Effector CD4-positive, alpha-beta T cell (primary cell): ENCODE measurements around the gene CLIP4.

ENCODE experiments used
- DNase-seq: peaks from one replicate; pipeline ENCODE4 v3.0.0-alpha.2; 2020

Gene CLIP4

GRCh38 chr2:29139152-29139551 lies 23.9 kb downstream of the CLIP4 start:
- no peak for DNase-seq

GRCh38 chr2:29139731-29140130 lies 24.5 kb downstream of the CLIP4 start:
- DNase-seq = no peak

GRCh38 chr2:29143657-29144056 lies 28.4 kb downstream of the CLIP4 start:
- no peak for DNase-seq

DNA sequence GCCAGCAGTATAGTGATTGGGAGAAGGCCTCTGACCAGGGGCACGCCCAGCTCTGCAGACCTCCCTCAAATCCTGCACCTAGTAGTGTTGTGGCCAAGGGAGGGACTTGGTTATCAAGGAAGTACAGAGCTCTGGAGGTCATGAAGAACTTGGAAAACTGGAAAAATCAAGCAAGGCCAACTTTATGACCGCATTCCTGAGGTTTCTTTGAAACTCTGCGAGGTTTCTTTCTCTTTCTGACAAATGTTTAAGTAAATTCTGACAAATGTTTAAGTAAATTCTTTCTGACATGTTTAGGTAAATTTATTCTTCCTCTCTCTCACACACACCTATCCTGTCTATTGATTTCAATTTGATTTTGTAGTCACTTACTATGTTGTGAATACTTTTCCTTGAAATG lies 31.0 kb downstream of the CLIP4 start:
- no peak for DNase-seq

GRCh38 chr2:29147963-29148362 lies 32.7 kb downstream of the CLIP4 start:
- DNase-seq = no peak

DNA sequence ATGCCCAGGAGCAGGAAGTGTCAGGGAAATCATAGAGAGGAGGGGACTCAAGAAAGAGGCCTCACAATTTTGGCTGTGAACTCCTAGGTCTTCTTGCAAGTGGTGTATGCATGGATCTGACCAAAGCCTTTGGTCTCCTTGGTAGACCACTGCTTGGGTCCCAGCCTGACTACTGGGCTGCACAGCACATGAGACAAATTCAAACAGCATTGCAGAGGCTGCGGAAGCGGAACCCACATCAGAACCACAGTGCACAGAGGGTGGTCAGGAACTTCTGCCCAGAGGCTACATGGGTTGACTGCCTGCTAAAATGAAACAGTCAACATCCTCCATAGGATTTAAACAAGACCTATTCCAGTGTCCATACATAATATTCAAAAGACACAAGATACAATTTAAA lies 39.4 kb downstream of the CLIP4 start:
- DNase-seq = no peak

- no peak for DNase-seq
Observed at GRCh38 chr2:29155578-29155977, 40.4 kb downstream of the CLIP4 start.

- no peak for DNase-seq
Observed at GRCh38 chr2:29157131-29157530, 41.9 kb downstream of the CLIP4 start.

DNA sequence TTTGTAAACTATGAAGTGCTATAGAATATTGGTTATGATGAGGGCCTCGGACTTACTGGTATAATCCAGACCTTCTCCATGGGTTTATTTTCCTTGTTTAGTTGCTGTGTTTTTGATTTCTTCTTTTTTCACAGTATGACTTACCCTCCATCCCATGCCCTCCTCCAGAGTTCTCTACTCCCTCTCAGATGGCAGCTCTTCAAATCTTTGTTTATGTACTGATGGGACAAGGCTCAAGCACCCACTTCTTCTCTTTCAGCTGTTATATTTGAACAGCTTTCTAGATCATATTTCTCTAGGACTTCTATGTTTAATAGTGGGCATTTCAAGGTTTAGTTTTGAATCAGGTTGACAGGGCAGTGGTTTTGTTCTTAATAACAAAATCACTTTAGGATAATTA lies 43.9 kb downstream of the CLIP4 start:
- DNase-seq = no peak

DNA sequence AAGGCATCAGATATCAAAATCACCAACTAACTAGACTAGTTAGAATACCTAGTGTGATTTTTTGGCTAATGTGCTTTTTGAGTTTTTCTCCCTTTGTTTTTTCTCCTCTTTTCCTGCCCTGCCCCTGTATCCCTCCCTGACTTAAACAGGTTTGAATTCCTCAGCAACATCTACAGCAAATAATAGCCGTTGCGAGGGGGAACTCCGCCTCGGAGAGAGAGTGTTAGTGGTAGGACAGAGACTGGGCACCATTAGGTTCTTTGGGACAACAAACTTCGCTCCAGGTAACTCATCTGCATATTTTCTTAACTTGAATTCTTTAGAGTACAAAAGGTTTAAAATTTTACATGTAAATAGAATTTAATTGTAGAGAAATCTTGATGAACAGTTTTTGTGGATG lies 45.0 kb downstream of the CLIP4 start:
- no peak for DNase-seq

DNA sequence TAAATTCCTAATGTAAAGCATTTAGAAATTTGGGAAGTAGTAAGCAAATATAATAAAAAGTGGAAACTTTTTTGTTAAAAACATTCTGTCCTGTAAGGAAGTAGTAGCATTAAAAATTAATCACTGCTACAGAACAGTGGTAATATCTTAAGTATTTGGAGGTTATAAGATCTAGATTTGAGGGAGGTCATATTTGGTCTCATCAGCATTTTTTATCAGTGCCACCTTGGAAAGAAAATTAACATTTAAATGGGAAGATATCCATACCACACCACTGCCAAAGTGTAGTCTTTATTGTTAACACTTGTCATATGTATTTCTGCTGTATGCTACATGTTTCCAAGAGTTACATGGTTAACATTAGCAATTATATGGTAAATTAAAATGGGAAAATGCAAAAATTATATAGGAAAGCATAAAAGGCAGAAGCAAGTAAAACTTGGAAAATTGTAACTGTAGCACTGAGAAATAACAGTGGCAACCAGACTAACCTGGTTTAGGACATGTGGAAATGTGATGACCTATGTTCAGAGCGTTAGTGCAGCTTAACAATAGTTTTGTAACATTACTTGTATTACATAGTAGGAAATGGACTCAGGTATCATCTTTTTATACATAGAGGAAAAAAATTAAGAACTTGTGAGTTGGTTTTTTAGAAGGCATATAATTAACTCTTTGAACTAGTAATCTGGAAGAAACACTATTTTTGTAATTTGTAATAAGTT lies 47.2 kb downstream of the CLIP4 start:
- DNase-seq = no peak

GRCh38 chr2:29164091-29164846 lies 49.1 kb downstream of the CLIP4 start:
- DNase-seq = no peak

- DNase-seq = no peak
Observed at GRCh38 chr2:29165362-29166241, 50.4 kb downstream of the CLIP4 start.

- DNase-seq = no peak
Observed at GRCh38 chr2:29166242-29167039, 51.2 kb downstream of the CLIP4 start.

DNA sequence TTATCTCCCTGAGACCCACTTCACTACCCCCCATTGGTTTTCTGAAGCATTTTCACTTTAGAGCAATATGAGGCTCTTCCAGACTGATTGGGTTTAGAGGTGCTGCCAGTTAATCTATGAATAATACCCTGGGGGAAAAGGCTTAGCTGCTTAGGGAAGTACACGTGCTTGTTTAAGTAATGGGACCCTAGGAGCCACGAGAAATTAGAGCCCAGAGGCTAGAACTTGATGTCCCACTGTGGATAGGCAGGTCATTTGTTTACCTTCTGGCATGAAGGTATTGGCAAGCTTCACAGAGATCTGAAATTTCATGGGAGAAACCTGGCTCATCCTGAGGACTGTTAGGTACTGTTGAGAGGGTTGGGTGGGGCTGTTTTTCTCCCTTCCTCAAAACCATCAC lies 59.7 kb downstream of the CLIP4 start:
- DNase-seq = no peak

DNA sequence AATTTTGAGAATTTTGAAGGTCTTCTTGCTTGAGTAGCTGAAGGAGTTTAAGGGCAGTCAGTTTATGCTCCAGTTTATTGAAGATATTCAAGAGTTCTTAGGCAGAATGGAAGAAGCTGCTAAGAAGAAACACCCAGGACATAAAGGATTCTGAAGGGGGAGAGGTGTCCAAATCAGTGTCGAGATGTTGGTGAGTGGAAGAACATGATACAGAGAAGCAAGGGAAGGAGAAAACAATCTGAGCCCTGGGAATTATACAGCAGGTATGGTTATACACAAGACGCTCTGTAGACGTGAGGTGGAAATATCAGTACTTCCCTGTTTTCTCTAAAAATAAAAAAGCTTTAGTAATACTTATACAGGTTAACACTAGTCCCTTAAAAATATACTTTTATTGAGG lies 60.1 kb downstream of the CLIP4 start:
- DNase-seq = no peak

DNA sequence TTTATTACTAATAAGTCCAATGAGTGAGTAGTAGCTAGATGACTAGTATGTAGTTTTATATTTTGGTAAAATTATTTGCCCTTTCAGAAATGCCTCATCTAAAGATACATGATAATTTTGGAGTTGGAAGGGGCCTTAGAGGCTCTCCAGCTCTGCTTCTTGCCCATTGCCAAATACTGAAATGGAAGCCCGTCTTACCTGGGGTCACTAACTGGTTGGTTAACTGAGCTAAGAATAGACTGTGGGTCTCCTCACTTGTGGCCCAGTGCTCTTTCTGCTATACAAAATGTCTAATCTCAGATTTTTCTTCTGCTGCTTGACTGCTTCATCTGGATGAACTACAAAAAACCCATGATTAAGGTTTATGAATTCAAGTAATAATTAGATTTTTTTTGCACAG lies 67.1 kb downstream of the CLIP4 start:
- DNase-seq = no peak

GRCh38 chr2:29182920-29183319 lies 67.7 kb downstream of the CLIP4 start:
- no peak for DNase-seq

GRCh38 chr2:29184531-29184930 lies 69.3 kb downstream of the CLIP4 start:
- DNase-seq = no peak

DNA sequence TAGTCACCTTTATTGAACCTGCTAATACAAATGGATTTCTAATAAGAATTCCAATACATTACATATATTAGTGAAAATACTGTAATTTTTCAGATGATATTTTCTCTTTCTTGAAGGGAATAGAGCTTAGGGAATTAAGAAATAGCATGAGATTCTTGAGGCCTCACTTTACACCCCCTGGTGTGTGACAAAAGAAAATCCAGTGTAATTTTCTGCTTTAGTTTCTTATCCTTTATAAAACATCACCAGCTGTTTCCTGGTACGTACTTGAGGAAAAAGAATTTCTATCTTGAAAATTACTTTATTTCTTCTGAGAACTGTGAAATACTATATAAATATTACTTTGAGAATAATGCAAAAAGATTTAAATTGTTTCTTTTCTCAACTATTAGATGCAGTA lies 71.6 kb downstream of the CLIP4 start:
- no peak for DNase-seq

GRCh38 chr2:29187926-29188325 lies 72.7 kb downstream of the CLIP4 start:
- no peak for DNase-seq

GRCh38 chr2:29189052-29189451 lies 73.8 kb downstream of the CLIP4 start:
- peak; percentile 27 for DNase-seq

DNA sequence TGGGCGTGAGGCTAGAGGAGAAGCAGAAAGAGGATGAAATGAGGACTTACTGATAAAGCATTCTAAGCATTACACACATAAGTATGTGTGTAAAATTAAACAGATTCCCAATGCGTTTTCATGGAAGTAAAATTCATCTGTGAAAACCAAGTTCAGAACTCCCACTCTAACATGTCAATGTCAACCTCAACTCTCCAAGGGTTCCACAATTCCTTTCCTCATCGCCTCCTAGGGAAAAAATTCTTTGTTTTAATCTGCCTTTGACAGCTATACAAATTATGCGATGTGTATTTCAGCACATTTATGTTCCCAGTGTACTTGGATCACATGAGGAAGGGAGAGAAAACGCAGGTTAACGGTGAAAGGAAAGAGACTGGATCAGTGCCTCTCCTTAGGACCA lies 76.6 kb downstream of the CLIP4 start:
- no peak for DNase-seq
